ENCODE measurements around the gene PPP2R5A. TPM values are rescaled to one million over a fixed set of nuclear protein-coding genes. Genes with fewer than 3 reads are reported as not detected.

PPP2R5A gene
- total and polyA plus RNA-seq, 2 experiments from 2014 or later = 22.0 to 40.2 TPM

GRCh38 chr1:212255705-212256307, 29.4 kb upstream of the PPP2R5A start:
- no peaks in the 10 kb centered on the region for H3K27me3 ChIP-seq
- peaks cover 10% of the 10 kb centered on the region for H3K4me1 ChIP-seq (ENCODE audit: insufficient read depth)
- WGBS (ENCODE audit: low lambda C conversion rate, missing lambda C conversion rate) = 89% methylated on average over 9 of the region's 9 CpGs
- no peak for TF ChIP-seq EZH2phosphoT487 (IDR thresholded peaks at IDR 0.05; ENCODE audit: low read depth, severe bottlenecking, unreplicated experiment)
- no peak overlapping the region for H3K4me3 ChIP-seq
- no peaks in the 10 kb centered on the region for H3K9me3 ChIP-seq (ENCODE audit: low read depth)
- H3K4me2 ChIP-seq = no peak overlapping the region
- peak overlapping the region; percentile 72 for H3K27ac ChIP-seq
- H3K36me3 ChIP-seq (replicated peaks; ENCODE audit: insufficient read depth, low read depth) = no peaks in the 10 kb centered on the region
- no peaks in the 10 kb centered on the region for H3K9me2 ChIP-seq (replicated peaks; ENCODE audit: insufficient read depth)
- no peaks in the 10 kb centered on the region for H4K20me1 ChIP-seq (ENCODE audit: insufficient read depth, poor library complexity, severe bottlenecking)
- DNase-seq (ENCODE audit: low spot score) = no peak
- H2AFZ ChIP-seq = no peak overlapping the region
- no peaks in the 10 kb centered on the region for H3K79me2 ChIP-seq

DNA sequence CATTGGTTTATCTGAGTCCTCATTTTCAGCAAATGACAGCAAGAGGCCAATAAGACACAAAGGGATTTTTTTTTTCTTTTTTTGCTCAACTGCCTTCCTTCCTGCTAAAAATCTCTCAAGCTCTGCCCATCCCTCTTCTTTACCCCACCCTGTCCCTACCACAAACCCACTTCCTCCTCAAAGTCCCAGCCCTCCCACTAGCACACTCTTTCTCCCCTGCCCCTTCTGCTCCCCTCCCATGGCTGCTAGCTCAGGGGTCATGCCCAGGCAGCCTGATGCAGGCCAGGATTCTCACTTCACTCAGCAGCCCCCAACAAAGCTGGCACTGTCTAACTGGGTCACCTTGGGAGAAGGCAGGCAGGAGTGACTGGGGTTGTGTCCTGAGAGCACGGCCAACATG, 28.8 kb upstream of the PPP2R5A start:
- 89% methylated on average over 1 of the region's 1 CpG for WGBS (ENCODE audit: low lambda C conversion rate, missing lambda C conversion rate)
- Histone ChIP-seq H3K27ac (peak overlapping the region; percentile 72), H3K27me3 (no peaks in the 10 kb centered on the region), H3K4me1 (ENCODE audit: insufficient read depth) (peaks cover 10% of the 10 kb centered on the region), H3K9me3 (ENCODE audit: low read depth) (no peaks in the 10 kb centered on the region), H2AFZ (no peak overlapping the region), H3K4me3 (no peak overlapping the region), H3K36me3 (replicated peaks; ENCODE audit: insufficient read depth, low read depth) (no peaks in the 10 kb centered on the region), H3K9me2 (replicated peaks; ENCODE audit: insufficient read depth) (no peaks in the 10 kb centered on the region), H3K4me2 (no peak overlapping the region), H4K20me1 (ENCODE audit: insufficient read depth, poor library complexity, severe bottlenecking) (no peaks in the 10 kb centered on the region), H3K79me2 (no peaks in the 10 kb centered on the region)
- DNase-seq (ENCODE audit: low spot score) = no peak
- no peak for TF ChIP-seq CTCF (IDR thresholded peaks at IDR 0.05; ENCODE audit: poor library complexity)
- no peak for TF ChIP-seq EZH2phosphoT487 (IDR thresholded peaks at IDR 0.05; ENCODE audit: low read depth, severe bottlenecking, unreplicated experiment)
- TF ChIP-seq EZH2 (IDR thresholded peaks at IDR 0.05; ENCODE audit: borderline replicate concordance) = no peak

DNA sequence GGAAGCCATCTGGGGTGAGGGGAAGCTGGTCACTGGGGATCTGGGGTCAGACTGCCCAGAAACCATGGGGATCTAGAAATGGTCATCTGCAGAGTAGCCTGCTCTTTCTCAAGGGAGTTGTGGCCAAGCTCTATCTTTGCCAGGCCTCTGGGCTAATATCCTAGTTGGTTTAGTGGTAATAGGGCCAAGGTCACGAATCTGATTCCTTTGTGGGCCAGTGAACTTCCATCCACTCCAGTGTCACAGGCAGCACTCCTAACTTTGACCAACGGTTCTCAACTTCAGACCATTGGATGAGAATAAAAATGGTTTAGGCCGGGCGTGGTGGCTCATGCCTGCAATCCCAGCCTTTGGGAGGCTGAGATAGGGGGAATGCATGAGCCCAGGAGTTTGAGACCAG, 28.1 kb upstream of the PPP2R5A start:
- Histone ChIP-seq H3K4me3 (no peak overlapping the region), H4K20me1 (ENCODE audit: insufficient read depth, poor library complexity, severe bottlenecking) (no peaks in the 10 kb centered on the region), H3K27ac (no peak overlapping the region), H3K79me2 (no peaks in the 10 kb centered on the region), H3K36me3 (replicated peaks; ENCODE audit: insufficient read depth, low read depth) (no peaks in the 10 kb centered on the region), H3K9me3 (ENCODE audit: low read depth) (no peaks in the 10 kb centered on the region), H2AFZ (no peak overlapping the region), H3K9me2 (replicated peaks; ENCODE audit: insufficient read depth) (no peaks in the 10 kb centered on the region), H3K4me2 (no peak overlapping the region), H3K4me1 (ENCODE audit: insufficient read depth) (peaks cover 10% of the 10 kb centered on the region), H3K27me3 (no peaks in the 10 kb centered on the region)
- no peak for TF ChIP-seq CTCF (IDR thresholded peaks at IDR 0.05; ENCODE audit: poor library complexity)
- no peak for TF ChIP-seq EZH2phosphoT487 (IDR thresholded peaks at IDR 0.05; ENCODE audit: low read depth, severe bottlenecking, unreplicated experiment)
- TF ChIP-seq EZH2 (IDR thresholded peaks at IDR 0.05; ENCODE audit: borderline replicate concordance) = no peak
- 94% methylated on average over 4 of the region's 4 CpGs for WGBS (ENCODE audit: low lambda C conversion rate, missing lambda C conversion rate)
- no peak for DNase-seq (ENCODE audit: low spot score)

DNA sequence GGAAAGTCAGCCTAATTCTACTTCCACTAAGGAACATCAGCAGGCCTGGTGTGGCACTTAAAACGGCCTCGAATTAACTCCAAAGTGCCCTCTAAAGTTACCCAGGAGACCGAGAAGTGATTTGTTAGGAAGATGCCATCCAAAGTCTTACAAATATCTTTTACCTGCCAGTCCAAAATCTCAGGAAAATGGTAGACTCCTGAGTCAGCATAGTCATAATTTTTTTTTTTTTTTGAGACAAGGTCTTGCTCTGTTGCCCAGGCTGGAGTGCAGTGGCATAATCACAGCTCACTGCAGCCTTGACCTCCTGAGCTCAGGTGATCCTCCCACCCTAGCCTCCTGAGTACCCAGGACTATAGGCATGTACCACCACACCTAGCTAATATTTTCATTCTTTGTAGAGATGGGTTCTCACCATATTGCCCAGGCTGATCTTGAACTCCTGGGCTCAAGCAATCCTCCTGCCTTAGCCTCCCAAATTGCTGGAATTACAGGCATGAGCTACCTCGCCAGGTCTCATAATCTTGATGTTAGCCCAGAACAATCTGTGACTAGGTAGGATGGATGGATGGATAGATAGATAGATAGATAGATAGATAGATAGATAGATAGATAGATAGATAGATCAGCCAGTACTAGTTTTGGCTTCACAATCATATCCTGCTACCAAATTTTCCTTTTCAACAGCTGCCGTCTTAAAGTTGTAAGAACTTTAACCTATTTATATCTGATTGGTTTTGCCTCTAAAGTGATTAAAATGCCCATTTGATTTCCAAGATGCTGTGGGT, 25.3 kb upstream of the PPP2R5A start:
- no peak overlapping the region for H3K4me2 ChIP-seq
- peak overlapping the region; percentile 59 for H3K27ac ChIP-seq
- WGBS (ENCODE audit: low lambda C conversion rate, missing lambda C conversion rate) = 94% methylated on average over 5 of the region's 5 CpGs

More for the DNA sequence above, 25.3 kb upstream of the PPP2R5A start:
- Histone ChIP-seq H3K79me2 (no peaks in the 10 kb centered on the region), H3K4me1 (ENCODE audit: insufficient read depth) (peaks cover 10% of the 10 kb centered on the region), H3K36me3 (replicated peaks; ENCODE audit: insufficient read depth, low read depth) (no peaks in the 10 kb centered on the region), H2AFZ (no peak overlapping the region), H4K20me1 (ENCODE audit: insufficient read depth, poor library complexity, severe bottlenecking) (no peaks in the 10 kb centered on the region), H3K4me3 (no peak overlapping the region), H3K9me2 (replicated peaks; ENCODE audit: insufficient read depth) (no peaks in the 10 kb centered on the region), H3K9me3 (ENCODE audit: low read depth) (no peaks in the 10 kb centered on the region), H3K27me3 (no peaks in the 10 kb centered on the region)
- DNase-seq (ENCODE audit: low spot score) = no peak
- TF ChIP-seq CTCF (IDR thresholded peaks at IDR 0.05; ENCODE audit: poor library complexity) (no peak), EZH2 (IDR thresholded peaks at IDR 0.05; ENCODE audit: borderline replicate concordance) (no peak), EZH2phosphoT487 (IDR thresholded peaks at IDR 0.05; ENCODE audit: low read depth, severe bottlenecking, unreplicated experiment) (no peak)
